ENCODE results near the gene CHKB. TPM values are rescaled to one million over a fixed set of nuclear protein-coding genes. Genes with fewer than 3 reads are reported as not detected.
A peak's percentile ranks its signal among the peaks of the same experiment; 100 is the strongest.

Gene CHKB
- total RNA-seq, 1 donor from 2014 or later: 14.2 TPM

- DNase-seq (ENCODE audit: low spot score): peak; percentile 76
Observed at GRCh38 chr22:50531546-50531961, 51.1 kb downstream of the CHKB start.

- DNase-seq (ENCODE audit: low spot score): peak; percentile 94
Observed at GRCh38 chr22:50530877-50531545, 51.6 kb downstream of the CHKB start.

GRCh38 chr22:50530580-50530876 is 52.1 kb downstream of the CHKB start:
- no peak for DNase-seq (ENCODE audit: low spot score)

- peak; percentile 92 for DNase-seq (ENCODE audit: low spot score)
Observed at GRCh38 chr22:50529897-50530579, 52.6 kb downstream of the CHKB start, which contains the start of gene TYMP. TYMP (minus strand) TSS chr22:50530012; CDS start chr22:50529709, 303 bp downstream.

- no peak for DNase-seq (ENCODE audit: low spot score)
Observed at GRCh38 chr22:50529416-50529896, 53.2 kb downstream of the CHKB start.

Other genes with a start within 250 kb of the CHKB start
- 43.8 TPM for gene PPP6R2, start 239.5 kb downstream of the CHKB start, total RNA-seq (ENCODE audit: insufficient read depth, low replicate concordance)
- gene SBF1, start 107.8 kb downstream of the CHKB start, total RNA-seq (ENCODE audit: insufficient read depth, low replicate concordance): 48.2 TPM
- gene ADM2, start 101.3 kb downstream of the CHKB start, total RNA-seq (ENCODE audit: insufficient read depth, low replicate concordance): 0.72 TPM
- not detected for gene MIOX, start 96.0 kb downstream of the CHKB start, total RNA-seq (ENCODE audit: insufficient read depth, low replicate concordance)
- gene LMF2, start 75.1 kb downstream of the CHKB start, total RNA-seq (ENCODE audit: insufficient read depth, low replicate concordance): 34.2 TPM
- gene NCAPH2, start 74.6 kb downstream of the CHKB start, total RNA-seq (ENCODE audit: insufficient read depth, low replicate concordance): 14.4 TPM
- not detected for gene SCO2, start 57.3 kb downstream of the CHKB start, total RNA-seq (ENCODE audit: insufficient read depth, low replicate concordance)
- 89.8 TPM for gene TYMP, start 52.8 kb downstream of the CHKB start, total RNA-seq (ENCODE audit: insufficient read depth, low replicate concordance)
- gene KLHDC7B, start 37.0 kb downstream of the CHKB start, total RNA-seq (ENCODE audit: insufficient read depth, low replicate concordance): 6.0 TPM
- not detected for gene SYCE3, start 19.9 kb downstream of the CHKB start, total RNA-seq (ENCODE audit: insufficient read depth, low replicate concordance)
- gene CPT1B, start 4.4 kb downstream of the CHKB start, total RNA-seq (ENCODE audit: insufficient read depth, low replicate concordance): not detected
- 0.72 TPM for gene MAPK8IP2, start 17.9 kb upstream of the CHKB start, total RNA-seq (ENCODE audit: insufficient read depth, low replicate concordance)
- gene ARSA, start 45.3 kb upstream of the CHKB start, total RNA-seq (ENCODE audit: insufficient read depth, low replicate concordance): 5.8 TPM
- gene SHANK3, start 90.0 kb upstream of the CHKB start, total RNA-seq (ENCODE audit: insufficient read depth, low replicate concordance): 0.96 TPM
- gene ACR, start 155.4 kb upstream of the CHKB start, total RNA-seq (ENCODE audit: insufficient read depth, low replicate concordance): not detected
- gene RABL2B, start 200.8 kb upstream of the CHKB start, total RNA-seq (ENCODE audit: insufficient read depth, low replicate concordance): 7.5 TPM

Data from umbilical cord (tissue), 2 donors.